MCF 10A (cell line): Measurements from ENCODE around the gene DNAH10. TPM values are rescaled to one million over a fixed set of nuclear protein-coding genes. Genes with fewer than 3 reads are reported as not detected.

Experiments used
- BruUV-seq: library from RNA; stranded (reverse); fragments of 400-500 nt; replicated peaks from 2 replicates; lab custom pipeline; 2021; lab: Mats Ljungman, UMichigan
- CTCF ChIA-PET: fragments of 300-600 bp; sonication (Branson Sonifier 250); formaldehyde crosslinking; extraction: SDS; loops from one replicate; lab custom pipeline; 2021; ENCODE audit warnings: antibody characterized with exemption, inconsistent platforms; lab: Yijun Ruan, JAX
- POLR2A ChIA-PET: fragments of 300-600, 350-650 bp; sonication (Branson Sonifier 250); formaldehyde crosslinking; extraction: SDS; loops from one replicate; lab custom pipeline; 2020; ENCODE audit warnings: antibody characterized with exemption, inconsistent platforms; lab: Yijun Ruan, JAX
- DNase-seq: peaks from one replicate; pipeline ENCODE4 v3.0.0-alpha.2; 2018; ENCODE audit not compliant: unreplicated experiment
- H3K27ac Mint-ChIP-seq: one replicate; pipeline ENCODE4 v1.8.0; 2022; ENCODE audit warnings: mild to moderate bottlenecking, low read depth, mixed read lengths; ENCODE audit not compliant: unreplicated experiment
- H3K27me3 Mint-ChIP-seq: one replicate; pipeline ENCODE4 v1.8.0; 2022; ENCODE audit warnings: mixed read lengths; ENCODE audit not compliant: insufficient read depth, unreplicated experiment
- H3K36me3 Mint-ChIP-seq: one replicate; pipeline ENCODE4 v1.8.0; 2022; ENCODE audit warnings: mild to moderate bottlenecking, moderate library complexity, mixed read lengths; ENCODE audit not compliant: insufficient read depth, unreplicated experiment
- H3K4me1 Mint-ChIP-seq: one replicate; pipeline ENCODE4 v1.8.0; 2022; ENCODE audit warnings: mixed read lengths; ENCODE audit not compliant: insufficient read depth, unreplicated experiment
- H3K4me3 Mint-ChIP-seq: one replicate; pipeline ENCODE4 v1.8.0; 2022; ENCODE audit warnings: mild to moderate bottlenecking, moderate library complexity, mixed read lengths; ENCODE audit not compliant: unreplicated experiment
- H3K9me3 Mint-ChIP-seq: one replicate; pipeline ENCODE4 v1.8.0; 2022; ENCODE audit warnings: mixed read lengths; ENCODE audit not compliant: unreplicated experiment
- CTCF ChIP-seq: fragments of 200-600 bp; IDR thresholded peaks from one replicate; pipeline ENCODE4 v1.8.0; 2022; ENCODE audit warnings: antibody characterized with exemption, mild to moderate bottlenecking; ENCODE audit not compliant: unreplicated experiment
- intact Hi-C: fragments of 100-400 bp; cut with micrococcal nuclease; formaldehyde crosslinking; loops from 2 replicates; pipeline ENCODE4 v1.14.1; 2022
- total RNA-seq: library from RNA; stranded (reverse); gene quantifications from 2 replicates; pipeline ENCODE4 v1.2.3, GENCODE V29; 2022

Gene DNAH10
- total RNA-seq, 1 experiment from 2014 or later, result 0.21 TPM

- Mint-ChIP-seq H3K4me1 (no peaks in the 10 kb centered on the region), H3K27ac (no peak overlapping the region), H3K36me3 (no peaks in the 10 kb centered on the region), H3K4me3 (no peak overlapping the region), H3K27me3 (peaks cover 16% of the 10 kb centered on the region), H3K9me3 (no peaks in the 10 kb centered on the region)
- TF ChIP-seq CTCF, result no peak
- ChIA-PET POLR2A (no interaction called here), CTCF (no interaction called here)
- no peak for DNase-seq
- no TSS peak for BruUV-seq
- intact Hi-C loops, result no loop called here
Observed at GRCh38 chr12:123928897-123929296, 166.8 kb downstream of the DNAH10 start.

- CTCF ChIA-PET, result interaction anchor here (0.5 to 1.3 kb wide), 4 partner anchors 11 to 423 kb away, joined by 3 to 6 read pairs (median 3); no protein-coding TSS in a partner anchor
- BruUV-seq, result no TSS peak
Observed at GRCh38 chr12:123929946-123930583, 168.0 kb downstream of the DNAH10 start.

GRCh38 chr12:123931686-123932321 lies 169.7 kb downstream of the DNAH10 start:
- Mint-ChIP-seq H3K36me3 (peaks cover 5% of the 10 kb centered on the region), H3K27ac (no peak overlapping the region), H3K4me1 (no peaks in the 10 kb centered on the region), H3K27me3 (no peaks in the 10 kb centered on the region), H3K9me3 (no peaks in the 10 kb centered on the region), H3K4me3 (no peak overlapping the region)
- intact Hi-C loops, result no loop called here
- POLR2A ChIA-PET, result no interaction called here
- CTCF ChIA-PET, result interaction anchor here (0.7 kb wide), 1 partner anchor 73 kb away, joined by 3 read pairs; no protein-coding TSS in a partner anchor
- no peak for DNase-seq
- no peak for TF ChIP-seq CTCF
- no TSS peak for BruUV-seq

More at GRCh38 chr12:123929946-123930583, 168.0 kb downstream of the DNAH10 start:
- peaks cover 4% of the 10 kb centered on the region for H3K27me3 Mint-ChIP-seq
- DNase-seq, result no peak
- H3K36me3 Mint-ChIP-seq, result no peaks in the 10 kb centered on the region
- no peak overlapping the region for H3K27ac Mint-ChIP-seq
- H3K9me3 Mint-ChIP-seq, result no peaks in the 10 kb centered on the region
- H3K4me3 Mint-ChIP-seq, result no peak overlapping the region
- POLR2A ChIA-PET, result interaction anchor here (1.0 kb wide), 1 partner anchor 14 kb away, joined by 5 read pairs; no protein-coding TSS in a partner anchor
- H3K4me1 Mint-ChIP-seq, result no peaks in the 10 kb centered on the region
- TF ChIP-seq CTCF, result no peak
- intact Hi-C loops, result no loop called here

- TF ChIP-seq CTCF, result no peak
- no peak overlapping the region for H3K27ac Mint-ChIP-seq
- H3K9me3 Mint-ChIP-seq, result no peaks in the 10 kb centered on the region
Observed at GRCh38 chr12:123933214-123933613, 171.1 kb downstream of the DNAH10 start.

More at GRCh38 chr12:123933214-123933613, 171.1 kb downstream of the DNAH10 start:
- ChIA-PET POLR2A (interaction anchor here (0.7 kb wide), 1 partner anchor 214 kb away, joined by 3 read pairs; no protein-coding TSS in a partner anchor), CTCF (interaction anchor here (0.6 kb wide), 1 partner anchor 904 kb away, joined by 3 read pairs; no protein-coding TSS in a partner anchor)
- Mint-ChIP-seq H3K4me3 (no peak overlapping the region), H3K36me3 (peaks cover 7% of the 10 kb centered on the region), H3K4me1 (no peaks in the 10 kb centered on the region), H3K27me3 (no peaks in the 10 kb centered on the region)
- no peak for DNase-seq
- no TSS peak for BruUV-seq
- intact Hi-C loops, result no loop called here
